AG04449 (cell line): Measurements from ENCODE around the gene ALDH9A1.

Experiments used
- CTCF ChIA-PET: fragments of 350-600 bp; formaldehyde crosslinking; extraction: SDS; loops from one replicate; lab custom pipeline; 2021; ENCODE audit warnings: antibody characterized with exemption; lab: Yijun Ruan, JAX
- POLR2A ChIA-PET: fragments of 400-600, 350-600 bp; formaldehyde crosslinking; extraction: SDS; loops from one replicate; lab custom pipeline; 2020; ENCODE audit warnings: antibody characterized with exemption, inconsistent platforms; lab: Yijun Ruan, JAX
- DNase-seq: peaks from one replicate; pipeline ENCODE4 v3.0.0-alpha.2; 2010; ENCODE audit warnings: low read depth, low spot score
- H3K4me3 ChIP-seq: 2 replicates; pipeline ENCODE4 v1.5.1; 2011; ENCODE audit warnings: low read depth, mild to moderate bottlenecking, control low read depth, low read length
- TF ChIP-seq, protein P1 (sequence below): IDR thresholded peaks from one replicate; pipeline ENCODE4 v1.5.1; 2011; ENCODE audit warnings: mild to moderate bottlenecking, moderate library complexity, low read length, control low read depth, inconsistent platforms; ENCODE audit not compliant: insufficient read depth; ENCODE audit errors: missing control alignments

ALDH9A1 gene

DNA sequence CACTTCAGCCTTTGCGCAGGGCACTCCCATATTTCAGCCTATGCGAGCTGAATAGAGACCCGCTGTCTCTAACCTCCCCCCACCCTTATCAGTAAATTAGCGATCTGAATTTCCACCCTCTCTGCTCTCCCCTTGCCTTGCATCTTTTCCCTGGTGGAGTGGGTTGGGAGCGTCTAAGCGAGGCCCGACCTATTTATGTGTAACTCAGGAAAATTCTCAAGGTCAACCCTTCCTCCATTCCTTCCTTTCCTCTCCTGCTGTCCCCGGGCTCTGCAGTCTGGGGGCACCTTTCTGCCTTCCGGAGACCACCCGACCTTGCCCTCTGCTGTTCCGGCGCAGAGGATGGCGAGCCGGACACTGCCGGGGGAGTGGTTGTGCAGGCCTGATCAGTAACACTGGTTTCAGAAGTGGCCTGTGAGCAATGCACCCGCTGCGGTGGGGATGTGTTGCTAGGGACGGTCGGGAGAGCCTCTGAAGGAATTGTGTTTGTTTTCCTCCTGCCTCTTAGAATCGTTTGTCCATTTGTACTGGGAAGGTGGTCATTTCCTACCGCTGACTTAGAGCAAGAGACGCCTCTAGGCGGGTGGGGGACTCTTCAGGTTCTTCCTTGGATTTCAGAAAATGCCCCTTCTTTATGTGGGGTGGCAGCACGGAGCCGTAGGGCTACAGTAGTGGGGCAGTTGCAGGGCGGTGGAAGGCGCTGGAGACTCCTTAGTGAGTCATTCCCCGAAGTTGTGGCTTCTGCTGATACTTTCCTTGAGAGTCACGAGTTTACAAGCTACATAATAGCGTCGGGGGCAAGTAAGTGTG lies 66.8 kb downstream of the ALDH9A1 start:
- CTCF ChIA-PET = interaction anchor here (1.4 to 4.0 kb wide), 2 partner anchors 31 to 66 kb away, joined by 3 to 21 read pairs; no protein-coding TSS in a partner anchor
- peak; percentile 49 for DNase-seq
- peak overlapping the region; percentile 97 for H3K4me3 ChIP-seq
- TF ChIP-seq, protein P1, sequence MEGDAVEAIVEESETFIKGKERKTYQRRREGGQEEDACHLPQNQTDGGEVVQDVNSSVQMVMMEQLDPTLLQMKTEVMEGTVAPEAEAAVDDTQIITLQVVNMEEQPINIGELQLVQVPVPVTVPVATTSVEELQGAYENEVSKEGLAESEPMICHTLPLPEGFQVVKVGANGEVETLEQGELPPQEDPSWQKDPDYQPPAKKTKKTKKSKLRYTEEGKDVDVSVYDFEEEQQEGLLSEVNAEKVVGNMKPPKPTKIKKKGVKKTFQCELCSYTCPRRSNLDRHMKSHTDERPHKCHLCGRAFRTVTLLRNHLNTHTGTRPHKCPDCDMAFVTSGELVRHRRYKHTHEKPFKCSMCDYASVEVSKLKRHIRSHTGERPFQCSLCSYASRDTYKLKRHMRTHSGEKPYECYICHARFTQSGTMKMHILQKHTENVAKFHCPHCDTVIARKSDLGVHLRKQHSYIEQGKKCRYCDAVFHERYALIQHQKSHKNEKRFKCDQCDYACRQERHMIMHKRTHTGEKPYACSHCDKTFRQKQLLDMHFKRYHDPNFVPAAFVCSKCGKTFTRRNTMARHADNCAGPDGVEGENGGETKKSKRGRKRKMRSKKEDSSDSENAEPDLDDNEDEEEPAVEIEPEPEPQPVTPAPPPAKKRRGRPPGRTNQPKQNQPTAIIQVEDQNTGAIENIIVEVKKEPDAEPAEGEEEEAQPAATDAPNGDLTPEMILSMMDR = no peak
- POLR2A ChIA-PET = interaction anchor here (1.8 kb wide), 1 partner anchor 66 kb away, joined by 7 read pairs; the partner anchor contains the start of gene ALDH9A1

DNA sequence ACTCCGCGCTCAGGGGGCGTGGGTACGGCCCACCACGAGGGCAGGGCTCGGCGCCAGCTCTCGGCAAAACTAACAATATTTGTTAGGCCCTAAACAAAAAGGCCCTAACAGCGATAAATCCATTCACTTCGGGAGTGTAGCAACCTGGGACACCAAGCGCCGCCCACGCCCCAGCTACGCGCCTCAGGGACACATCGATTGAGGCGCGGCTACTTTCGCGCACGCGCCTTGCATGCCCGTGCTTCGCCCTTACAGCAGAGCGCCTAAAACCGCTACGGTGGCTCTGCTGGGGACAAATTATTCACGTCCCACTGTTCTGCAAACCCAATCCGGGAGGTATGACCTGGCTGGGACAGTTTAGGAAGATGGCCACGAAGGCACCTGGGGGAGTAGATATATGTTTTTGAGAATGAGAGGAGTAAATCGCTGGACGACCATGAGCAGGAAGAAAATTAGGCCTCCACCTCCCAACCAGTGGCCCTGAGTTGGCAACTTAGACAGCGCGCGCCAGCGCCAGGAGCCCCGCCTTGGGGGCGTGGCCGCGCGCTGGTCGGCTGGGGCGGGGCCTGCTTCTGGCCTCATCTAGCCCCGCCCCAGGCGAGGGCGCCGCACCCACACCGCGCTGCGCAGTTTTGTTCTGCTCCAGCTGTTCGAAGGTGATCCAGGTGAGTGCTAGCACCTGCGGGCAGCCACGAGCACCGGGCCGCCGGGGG lies 67.6 kb downstream of the ALDH9A1 start, which contains the start of gene MGST3:
MGST3 (plus strand) TSS at position 606 of the 713 bp plus-strand sequence. CDS start 18,614 bp downstream, outside the sequence.
- TF ChIP-seq, protein P1 = no peak
- POLR2A ChIA-PET = interaction anchor here (0.6 to 1.8 kb wide), 2 partner anchors 38 to 67 kb away, joined by 3 to 7 read pairs; partner anchors contain the start of gene ALDH9A1
- peak; percentile 65 for DNase-seq
- peak within 1 kb of the TSS; percentile 97 for H3K4me3 ChIP-seq
- CTCF ChIA-PET = interaction anchor here (1.4 to 4.0 kb wide), 2 partner anchors 30 to 67 kb away, joined by 3 to 21 read pairs; no protein-coding TSS in a partner anchor

DNA sequence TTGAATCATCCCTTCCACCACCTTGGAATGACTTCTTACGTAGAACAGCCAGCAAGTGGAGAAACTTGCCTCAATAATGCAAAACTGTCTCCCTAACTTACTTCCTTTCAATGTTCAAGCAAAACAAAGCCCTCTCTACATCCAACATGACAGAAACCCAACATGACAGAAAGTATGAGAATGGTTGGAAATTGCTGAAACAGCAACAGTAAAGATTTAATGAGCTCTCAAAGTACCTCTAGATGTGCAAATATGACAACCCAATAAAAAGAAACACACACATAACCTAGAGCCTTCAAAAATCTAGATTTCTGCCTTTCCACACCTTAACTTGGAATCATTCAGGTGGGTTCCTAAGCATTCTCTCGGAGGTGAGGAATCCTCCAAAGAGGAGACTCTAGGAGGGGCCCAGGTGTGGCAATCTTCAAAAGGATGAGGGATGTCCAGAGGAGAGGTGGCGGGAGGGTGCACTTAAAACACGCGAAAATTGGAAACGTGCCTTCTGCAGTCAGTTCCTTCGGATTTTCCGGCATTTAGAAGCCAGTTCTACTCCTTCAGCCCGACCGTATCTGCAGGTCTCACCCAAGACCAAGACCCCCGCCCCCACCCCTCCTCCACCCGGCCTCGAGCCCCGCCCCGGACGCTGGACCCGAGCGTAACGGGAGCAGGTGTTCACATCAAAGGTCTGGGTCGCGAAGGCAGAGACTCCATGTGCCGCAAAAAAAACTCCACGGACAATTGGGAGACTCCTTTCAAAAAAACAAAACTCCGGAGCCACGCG lies 68.3 kb downstream of the ALDH9A1 start:
- POLR2A ChIA-PET = interaction anchor here (0.6 to 1.8 kb wide), 2 partner anchors 37 to 67 kb away, joined by 3 to 7 read pairs; partner anchors contain the start of gene ALDH9A1
- TF ChIP-seq, protein P1 = no peak
- no peak for DNase-seq
- CTCF ChIA-PET = interaction anchor here (4.0 kb wide), 1 partner anchor 29 kb away, joined by 21 read pairs; no protein-coding TSS in a partner anchor
- peak overlapping the region; percentile 97 for H3K4me3 ChIP-seq

DNA sequence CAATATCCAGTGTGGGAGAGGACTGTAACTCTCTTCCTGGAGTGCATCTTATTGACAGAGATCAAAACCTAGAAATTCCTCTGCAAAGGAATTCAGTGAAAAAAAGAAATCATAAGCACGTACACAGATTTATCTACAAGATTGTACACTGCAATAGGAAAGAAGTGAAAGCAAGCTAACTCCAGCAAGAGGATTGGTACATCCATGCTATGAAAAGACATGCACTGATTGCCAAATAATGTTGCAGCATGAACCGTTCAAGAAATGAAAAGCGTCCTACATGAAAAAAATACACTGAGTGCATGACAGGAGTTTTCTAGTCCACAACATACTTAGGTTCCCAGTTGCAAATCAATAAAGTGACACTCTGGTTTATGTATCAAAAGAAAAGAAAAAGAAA lies 69.2 kb downstream of the ALDH9A1 start:
- no peak for DNase-seq
- no peak overlapping the region for H3K4me3 ChIP-seq
- ChIA-PET POLR2A (no interaction called here), CTCF (no interaction called here)
- TF ChIP-seq, protein P1 = no peak

DNA sequence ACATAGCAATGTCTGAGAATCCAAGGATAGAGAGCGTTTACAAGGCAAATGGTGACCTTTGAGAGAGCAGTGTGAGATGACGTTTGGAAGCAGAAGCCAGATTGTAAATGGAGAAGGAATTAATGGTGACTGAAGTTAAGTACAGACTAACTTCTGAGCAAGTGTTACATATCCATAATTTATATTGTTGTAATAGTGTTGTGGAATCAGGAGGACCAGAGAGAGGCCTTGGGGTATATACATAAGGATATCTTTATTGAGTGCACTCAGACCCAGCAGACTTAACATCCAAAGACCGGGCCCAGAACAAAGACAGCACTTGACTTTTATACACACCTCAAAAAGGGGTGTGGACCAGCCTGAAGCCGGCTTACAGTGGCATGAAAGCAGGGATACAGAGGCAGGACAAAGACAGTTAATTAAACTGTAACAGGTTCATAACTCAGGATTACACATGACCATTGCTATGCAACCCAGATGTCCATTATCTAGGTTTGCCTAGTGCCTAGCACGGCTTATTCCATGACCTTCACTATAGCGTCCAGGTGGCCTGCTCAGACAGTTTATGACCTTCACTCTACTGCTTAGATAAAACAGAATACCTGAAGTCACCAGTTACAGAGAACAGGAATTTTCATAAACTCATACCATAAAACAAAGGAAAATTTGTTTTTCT lies 70.1 kb downstream of the ALDH9A1 start:
- TF ChIP-seq, protein P1 = no peak
- no peak overlapping the region for H3K4me3 ChIP-seq
- ChIA-PET POLR2A (no interaction called here), CTCF (no interaction called here)
- DNase-seq = no peak
